ENCODE results near the gene HRAS.

The HRAS gene

GRCh38 chr11:494761-495536 lies 40.4 kb downstream of the HRAS start:
- DNase-seq: peak in 10 of 14 donors; percentile 41 to 88 (median 64)

- peak in 1 of 14 donors; percentile 48 for DNase-seq
Observed at GRCh38 chr11:492427-493226, 42.7 kb downstream of the HRAS start.

GRCh38 chr11:491358-491757 lies 44.0 kb downstream of the HRAS start:
- DNase-seq: no peak

GRCh38 chr11:490930-491260 lies 44.5 kb downstream of the HRAS start:
- no peak for DNase-seq

- no peak for DNase-seq
Observed at GRCh38 chr11:490186-490929, 45.0 kb downstream of the HRAS start.

- DNase-seq: no peak
Observed at GRCh38 chr11:489610-490185, 45.7 kb downstream of the HRAS start.

GRCh38 chr11:488992-489391 lies 46.4 kb downstream of the HRAS start:
- no peak for DNase-seq

GRCh38 chr11:488579-488978 lies 46.8 kb downstream of the HRAS start:
- no peak for DNase-seq

GRCh38 chr11:488062-488461 lies 47.3 kb downstream of the HRAS start:
- DNase-seq: no peak

- DNase-seq: no peak
Observed at GRCh38 chr11:487571-488021, 47.8 kb downstream of the HRAS start.

- no peak for DNase-seq
Observed at GRCh38 chr11:486189-486588, 49.2 kb downstream of the HRAS start.

GRCh38 chr11:484616-485015 lies 50.8 kb downstream of the HRAS start:
- no peak for DNase-seq

Measured in C1 segment of cervical spinal cord (tissue), 14 donors.